T-helper 2 cell (primary cell): ENCODE data around the gene NOC2L.

Source experiments
- DNase-seq, 5 experiments: peaks; one replicate each; pipeline versions ENCODE4 v3.0.0 to v3.0.0-alpha.2; 2012 to 2022

Gene NOC2L

GRCh38 chr1:974687-975328 lies 15.8 kb upstream of the NOC2L start:
- DNase-seq, result no peak

- DNase-seq, result no peak
Measured at GRCh38 chr1:974293-974640, 15.2 kb upstream of the NOC2L start.

- DNase-seq, result no peak
Measured at GRCh38 chr1:973459-974292, 14.6 kb upstream of the NOC2L start.

- no peak for DNase-seq
Measured at GRCh38 chr1:972726-973458, 13.8 kb upstream of the NOC2L start.

GRCh38 chr1:971751-972506 lies 12.9 kb upstream of the NOC2L start:
- DNase-seq, result no peak

GRCh38 chr1:970973-971730 lies 12.1 kb upstream of the NOC2L start:
- DNase-seq, result no peak

- no peak for DNase-seq
Measured at GRCh38 chr1:970242-970972, 11.4 kb upstream of the NOC2L start.

- DNase-seq, result no peak
Measured at GRCh38 chr1:969260-969855, 10.3 kb upstream of the NOC2L start.

GRCh38 chr1:967466-968343 lies 8.6 kb upstream of the NOC2L start:
- DNase-seq, result no peak

GRCh38 chr1:966704-967300 lies 7.7 kb upstream of the NOC2L start:
- peak; percentile 49 to 82 (median 62) for DNase-seq

- no peak for DNase-seq
Measured at GRCh38 chr1:966135-966703, 7.2 kb upstream of the NOC2L start, which contains the start of gene PLEKHN1. Gene PLEKHN1 (plus strand): TSS chr1:966482. CDS start chr1:966532, 50 bp downstream.

- no peak for DNase-seq
Measured at GRCh38 chr1:965526-966134, 6.6 kb upstream of the NOC2L start.

GRCh38 chr1:964691-965525 lies 5.9 kb upstream of the NOC2L start:
- DNase-seq, result no peak

GRCh38 chr1:963746-964525 lies 4.9 kb upstream of the NOC2L start:
- DNase-seq, result no peak

- DNase-seq, result no peak
Measured at GRCh38 chr1:963301-963651, 4.2 kb upstream of the NOC2L start.

- no peak for DNase-seq
Measured at GRCh38 chr1:962381-963300, 3.6 kb upstream of the NOC2L start.
